DND-41 (cell line): Measurements from ENCODE around the gene RAPGEF5.

ENCODE experiments used
- ATAC-seq: fragments of 200-7000 bp; cut with Tn5 transposase; 3 replicates; pipeline ENCODE4 v1.9.1; 2021; ENCODE audit warnings: low read depth; ENCODE audit not compliant: insufficient read depth
- DNase-seq: peaks from one replicate; pipeline ENCODE4 v3.0.0-alpha.2; 2020
- H2AFZ ChIP-seq: 2 replicates; pipeline ENCODE4 v1.6.0; 2012; ENCODE audit warnings: low read depth, low read length
- H3K27ac ChIP-seq: 2 replicates; pipeline ENCODE4 v1.5.1; 2012; ENCODE audit warnings: low read length, inconsistent platforms
- H3K27me3 ChIP-seq: fragments of 200-600 bp; sonication (generic); 2 replicates; pipeline ENCODE4 v1.6.0; 2012; ENCODE audit warnings: low read length, mild to moderate bottlenecking, inconsistent platforms; ENCODE audit not compliant: insufficient read depth, poor library complexity
- H3K36me3 ChIP-seq: 2 replicates; pipeline ENCODE4 v1.5.1; 2012; ENCODE audit warnings: low read length, inconsistent platforms; ENCODE audit not compliant: insufficient read depth
- H3K4me1 ChIP-seq: 2 replicates; pipeline ENCODE4 v1.5.1; 2012; ENCODE audit warnings: mild to moderate bottlenecking, low read length; ENCODE audit not compliant: insufficient read depth
- H3K4me2 ChIP-seq: 2 replicates; pipeline ENCODE4 v1.6.0; 2012; ENCODE audit warnings: mild to moderate bottlenecking, moderate library complexity, low read length, inconsistent platforms; ENCODE audit not compliant: insufficient read depth
- H3K4me3 ChIP-seq, 2 experiments: fragments of 200-600 bp in 1 of 2; shearing (Covaris generic) in 1 of 2; 2 replicates each; pipeline ENCODE4 v1.5.1; 2012 to 2016; ENCODE audit warnings: inconsistent platforms in 2 of 2, low read length in 2 of 2, mild to moderate bottlenecking in 2 of 2, low read depth in 1 of 2, moderate library complexity in 1 of 2
- H3K79me2 ChIP-seq: 2 replicates; pipeline ENCODE4 v1.6.0; 2012; ENCODE audit warnings: low read length, inconsistent platforms; ENCODE audit not compliant: insufficient read depth
- H3K9ac ChIP-seq: 2 replicates; pipeline ENCODE4 v1.6.0; 2012; ENCODE audit warnings: low read depth, mild to moderate bottlenecking, inconsistent platforms, low read length, moderate library complexity
- H3K9me3 ChIP-seq: 2 replicates; pipeline ENCODE4 v1.5.1; 2012; ENCODE audit warnings: low read length, moderate library complexity, mild to moderate bottlenecking, inconsistent platforms; ENCODE audit not compliant: insufficient read depth, severe bottlenecking
- H4K20me1 ChIP-seq: 2 replicates; pipeline ENCODE4 v1.6.0; 2012; ENCODE audit warnings: low read length; ENCODE audit not compliant: insufficient read depth
- CTCF ChIP-seq: IDR thresholded peaks from 2 replicates; pipeline ENCODE4 v1.5.1; 2012; ENCODE audit warnings: borderline replicate concordance, low read length, moderate library complexity, mild to moderate bottlenecking; ENCODE audit not compliant: poor library complexity, severe bottlenecking; ENCODE audit errors: extremely low read depth
- EZH2 ChIP-seq: IDR thresholded peaks from 3 replicates; pipeline ENCODE4 v1.6.1; 2012; ENCODE audit warnings: borderline replicate concordance, low read depth, mild to moderate bottlenecking, moderate library complexity, low read length, inconsistent platforms; ENCODE audit not compliant: severe bottlenecking

The RAPGEF5 gene

GRCh38 chr7:22400150-22400814 lies 43.3 kb upstream of the RAPGEF5 start:
- no peaks in the 10 kb centered on the region for H3K36me3 ChIP-seq

DNA sequence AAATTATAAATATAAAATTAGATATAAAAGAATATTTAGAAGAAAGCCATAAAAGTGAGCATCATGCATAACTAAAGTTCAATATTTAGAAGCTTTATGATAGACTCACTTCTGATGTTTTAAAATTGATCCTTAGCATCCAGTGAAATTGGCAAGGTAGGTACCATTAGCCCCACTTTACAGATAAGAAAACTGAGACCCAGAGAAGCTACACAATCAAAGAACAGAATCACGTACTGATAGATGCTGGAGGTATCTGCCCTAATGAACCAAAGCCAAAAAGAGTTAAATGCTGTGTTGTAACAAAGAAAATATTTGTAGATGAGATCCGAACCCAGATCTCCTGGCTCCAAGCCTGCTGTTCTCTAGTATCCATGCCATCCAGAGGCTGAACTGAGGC lies 42.6 kb upstream of the RAPGEF5 start:
- no peak for TF ChIP-seq EZH2
- no peak for TF ChIP-seq CTCF
- Histone ChIP-seq H3K9me3 (no peaks in the 10 kb centered on the region), H3K4me1 (peaks cover 34% of the 10 kb centered on the region), H3K27ac (no peak overlapping the region), H4K20me1 (no peaks in the 10 kb centered on the region), H3K4me2 (no peak overlapping the region), H3K9ac (no peak overlapping the region), H3K27me3 (no peaks in the 10 kb centered on the region), H3K36me3 (no peaks in the 10 kb centered on the region), H3K4me3 (no peak overlapping the region), H3K79me2 (no peaks in the 10 kb centered on the region), H2AFZ (no peak overlapping the region)
- no peak for ATAC-seq
- no peak for DNase-seq

More at GRCh38 chr7:22400150-22400814, 43.3 kb upstream of the RAPGEF5 start:
- H3K4me3 ChIP-seq: no peak overlapping the region
- TF ChIP-seq CTCF (no peak), EZH2 (no peak)
- H2AFZ ChIP-seq: 0 out of 2 replicates have a peak overlapping the region, but pooled peaks have one; percentile 6
- no peak overlapping the region for H3K9ac ChIP-seq
- H3K27ac ChIP-seq: peak overlapping the region; percentile 1; the same call in 1 of the 2 replicates
- H3K4me2 ChIP-seq: no peak overlapping the region
- no peaks in the 10 kb centered on the region for H3K9me3 ChIP-seq
- H3K79me2 ChIP-seq: no peaks in the 10 kb centered on the region
- no peaks in the 10 kb centered on the region for H3K27me3 ChIP-seq
- DNase-seq (no peak), ATAC-seq (no peak)
- H3K4me1 ChIP-seq: peaks cover 31% of the 10 kb centered on the region
- H4K20me1 ChIP-seq: no peaks in the 10 kb centered on the region

DNA sequence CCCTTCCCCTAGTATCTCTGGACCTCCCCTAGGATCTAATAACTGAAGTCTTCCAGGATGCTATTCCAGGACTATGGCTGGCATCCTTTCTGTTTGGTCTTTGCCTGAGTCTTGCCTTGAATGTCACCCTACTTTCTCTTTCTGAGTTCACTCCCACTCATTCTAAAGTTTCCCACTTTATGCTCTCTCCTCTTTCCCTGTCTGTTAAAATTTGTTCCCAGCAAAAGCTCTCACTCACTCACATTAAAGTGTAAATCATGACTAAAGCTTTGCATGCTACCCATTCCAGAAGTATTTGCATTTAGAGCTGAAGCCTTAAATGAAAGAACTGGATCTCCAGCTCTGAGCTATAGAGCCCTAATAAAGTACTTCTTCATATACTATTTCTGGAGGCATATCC lies 42.1 kb upstream of the RAPGEF5 start:
- DNase-seq: no peak
- no peaks in the 10 kb centered on the region for H3K9me3 ChIP-seq
- H3K36me3 ChIP-seq: no peaks in the 10 kb centered on the region
- peaks cover 32% of the 10 kb centered on the region for H3K4me1 ChIP-seq
- H3K9ac ChIP-seq: no peak overlapping the region
- H2AFZ ChIP-seq: no peak overlapping the region
- H3K4me2 ChIP-seq: no peak overlapping the region
- no peaks in the 10 kb centered on the region for H3K79me2 ChIP-seq
- no peaks in the 10 kb centered on the region for H3K27me3 ChIP-seq
- no peaks in the 10 kb centered on the region for H4K20me1 ChIP-seq
- H3K4me3 ChIP-seq: no peak overlapping the region
- TF ChIP-seq EZH2 (no peak), CTCF (no peak)
- no peak overlapping the region for H3K27ac ChIP-seq
- no peak for ATAC-seq
